WTC11 (cell line): ENCODE data around the gene FLT4. TPM values are rescaled to one million over a fixed set of nuclear protein-coding genes. Genes with fewer than 3 reads are reported as not detected.

ENCODE experiments used
- ATAC-seq: fragments of 200-7000 bp; cut with Tn5 transposase; 2 replicates; pipeline ENCODE4 v1.10.0; 2021; ENCODE audit warnings: mild to moderate bottlenecking, moderate library complexity
- CTCF ChIA-PET: fragments of 300-600 bp; sonication (Branson Sonifier 250); formaldehyde crosslinking; loops from one replicate; lab custom pipeline; 2021; ENCODE audit warnings: antibody characterized with exemption; lab: Charles Lee
- POLR2A ChIA-PET: fragments of 350-600 bp; sonication (Branson Sonifier 250); formaldehyde crosslinking; loops from one replicate; lab custom pipeline; 2021; ENCODE audit warnings: antibody characterized with exemption; lab: Charles Lee
- DNase-seq: peaks from one replicate; pipeline ENCODE4 v3.0.0; 2021; ENCODE audit warnings: low spot score
- H3K27ac Mint-ChIP-seq: 2 replicates; pipeline ENCODE4 v1.8.0; 2021; ENCODE audit warnings: mixed read lengths
- H3K27me3 Mint-ChIP-seq: 2 replicates; pipeline ENCODE4 v1.8.0; 2021; ENCODE audit warnings: low read depth, mild to moderate bottlenecking, moderate library complexity, mixed read lengths
- H3K36me3 Mint-ChIP-seq: 2 replicates; pipeline ENCODE4 v1.8.0; 2021; ENCODE audit warnings: mixed read lengths
- H3K4me1 Mint-ChIP-seq: 2 replicates; pipeline ENCODE4 v1.8.0; 2022; ENCODE audit warnings: mixed read lengths
- H3K4me3 Mint-ChIP-seq: 2 replicates; pipeline ENCODE4 v1.8.0; 2021; ENCODE audit warnings: mild to moderate bottlenecking, moderate library complexity, mixed read lengths
- H3K9me3 Mint-ChIP-seq: 2 replicates; pipeline ENCODE4 v1.8.0; 2021; ENCODE audit warnings: mixed read lengths
- ELF4 ChIP-seq: sonication (generic); formaldehyde crosslinking; IDR thresholded peaks from 2 replicates; pipeline ENCODE4 v1.8.1; 2022; ENCODE audit warnings: low read depth, mild to moderate bottlenecking, moderate library complexity, missing genetic modification reagents
- ESRRA ChIP-seq: sonication (generic); formaldehyde crosslinking; IDR thresholded peaks from 2 replicates; pipeline ENCODE4 v1.8.1; 2022; ENCODE audit warnings: mild to moderate bottlenecking, missing genetic modification reagents, borderline replicate concordance
- GABPB1 ChIP-seq: sonication (generic); formaldehyde crosslinking; IDR thresholded peaks from 2 replicates; pipeline ENCODE4 v1.8.1; 2023; ENCODE audit warnings: mild to moderate bottlenecking, missing genetic modification reagents
- GTF2I ChIP-seq: fragments of 250-450 bp; sonication (Bioruptor Pico); conservative IDR thresholded peaks from 2 replicates; pipeline ENCODE4 v1.4.0; 2021; ENCODE audit warnings: mild to moderate bottlenecking
- HMGA2 ChIP-seq: fragments of 250-450 bp; sonication (Bioruptor Pico); IDR thresholded peaks from 2 replicates; pipeline ENCODE4 v1.4.0; 2021; ENCODE audit warnings: mild to moderate bottlenecking, moderate library complexity
- IRF2 ChIP-seq: sonication (generic); formaldehyde crosslinking; IDR thresholded peaks from 2 replicates; pipeline ENCODE4 v1.8.0; 2022; ENCODE audit warnings: low read depth, missing genetic modification reagents, borderline replicate concordance
- MXD4 ChIP-seq: fragments of 250-450 bp; sonication (Bioruptor Pico); IDR thresholded peaks from 2 replicates; pipeline ENCODE4 v1.8.0; 2021; ENCODE audit warnings: mild to moderate bottlenecking, moderate library complexity, borderline replicate concordance
- MYBL2 ChIP-seq: sonication (generic); formaldehyde crosslinking; IDR thresholded peaks from 2 replicates; pipeline ENCODE4 v1.8.1; 2023; ENCODE audit warnings: mild to moderate bottlenecking, moderate library complexity, missing genetic modification reagents
- NFYB ChIP-seq: sonication (generic); formaldehyde crosslinking; conservative IDR thresholded peaks from 2 replicates; pipeline ENCODE4 v1.8.0; 2022; ENCODE audit warnings: low read depth, missing genetic modification reagents
- ZNF317 ChIP-seq: sonication (generic); formaldehyde crosslinking; IDR thresholded peaks from 2 replicates; pipeline ENCODE4 v1.8.1; 2023; ENCODE audit warnings: low read depth, mild to moderate bottlenecking, moderate library complexity, missing genetic modification reagents, borderline replicate concordance
- total RNA-seq: library from RNA; stranded (reverse); gene quantifications from 3 replicates; pipeline ENCODE4 v1.2.3, GENCODE V29; 2021
- TF ChIP-seq, protein P1 (sequence below): sonication (generic); formaldehyde crosslinking; IDR thresholded peaks from 2 replicates; pipeline ENCODE4 v1.8.1; 2022; ENCODE audit warnings: mild to moderate bottlenecking, moderate library complexity, missing genetic modification reagents
- TF ChIP-seq, protein P2 (sequence below): sonication (generic); formaldehyde crosslinking; IDR thresholded peaks from 2 replicates; pipeline ENCODE4 v1.8.1; 2022; ENCODE audit warnings: mild to moderate bottlenecking, missing genetic modification reagents, moderate library complexity, borderline replicate concordance
- TF ChIP-seq, protein P3 (sequence below): sonication (generic); formaldehyde crosslinking; IDR thresholded peaks from 2 replicates; pipeline ENCODE4 v1.8.0; 2022; ENCODE audit warnings: mild to moderate bottlenecking, missing genetic modification reagents
- TF ChIP-seq, protein P4 (sequence below): sonication (generic); formaldehyde crosslinking; conservative IDR thresholded peaks from 2 replicates; pipeline ENCODE4 v1.8.1; 2023; ENCODE audit warnings: mild to moderate bottlenecking, low read depth, missing genetic modification reagents, moderate library complexity
- TF ChIP-seq, protein P5 (sequence below): fragments of 200-600 bp; IDR thresholded peaks from 2 replicates; pipeline ENCODE4 v1.8.0; 2022; ENCODE audit warnings: antibody characterized with exemption

Gene FLT4
- total RNA-seq, 1 experiment from 2014 or later: 12.4 TPM

DNA sequence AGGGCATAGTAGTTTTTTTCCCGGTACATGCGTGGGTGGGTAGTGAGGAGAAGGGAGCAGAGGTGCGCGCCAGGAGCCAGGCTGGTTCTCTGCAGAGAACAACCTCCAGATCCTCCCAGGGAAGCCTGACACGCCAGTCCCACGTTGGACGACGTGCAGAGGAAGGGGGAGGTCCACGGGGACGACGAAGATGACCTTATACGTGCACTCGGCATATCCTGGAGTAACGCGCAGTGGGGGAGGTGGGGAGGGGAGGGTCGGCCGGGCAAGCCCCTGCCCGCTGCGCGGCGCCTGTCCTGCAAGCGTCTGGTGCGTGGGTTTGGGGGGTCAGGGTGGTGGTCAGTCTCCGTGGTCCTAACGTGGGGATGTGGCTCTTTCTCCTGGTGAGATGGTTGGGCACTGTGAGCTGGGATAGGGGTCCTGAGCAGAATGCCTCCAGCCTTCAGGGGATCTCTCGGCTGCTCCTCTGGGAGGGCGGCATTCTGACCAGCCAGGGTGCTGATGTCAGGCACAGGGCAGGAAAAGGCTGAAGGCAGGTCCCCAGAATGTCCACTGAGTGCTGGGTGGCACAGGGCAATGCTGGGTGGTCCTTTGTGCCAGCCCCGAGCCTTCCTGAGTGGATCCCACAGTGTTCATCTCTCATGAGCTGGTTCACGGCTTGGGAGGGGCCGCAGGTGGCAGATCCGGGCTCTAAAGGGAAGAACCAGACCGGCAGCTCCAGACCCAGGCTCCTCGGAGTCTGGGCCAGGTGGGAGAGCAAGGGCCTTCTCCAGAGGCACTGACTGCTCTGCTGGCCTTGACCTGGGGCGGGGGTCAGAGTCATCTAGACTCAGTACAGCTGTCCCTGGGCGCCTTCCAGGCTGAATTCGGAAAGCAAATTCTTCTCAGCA, 47.6 kb downstream of the FLT4 start (continued):
- TF ChIP-seq NFYB (CRISPR knock-in tag) (no peak), ELF4 (CRISPR knock-in tag) (no peak), ZNF317 (no peak), MXD4 (no peak)
- TF ChIP-seq, protein P1, sequence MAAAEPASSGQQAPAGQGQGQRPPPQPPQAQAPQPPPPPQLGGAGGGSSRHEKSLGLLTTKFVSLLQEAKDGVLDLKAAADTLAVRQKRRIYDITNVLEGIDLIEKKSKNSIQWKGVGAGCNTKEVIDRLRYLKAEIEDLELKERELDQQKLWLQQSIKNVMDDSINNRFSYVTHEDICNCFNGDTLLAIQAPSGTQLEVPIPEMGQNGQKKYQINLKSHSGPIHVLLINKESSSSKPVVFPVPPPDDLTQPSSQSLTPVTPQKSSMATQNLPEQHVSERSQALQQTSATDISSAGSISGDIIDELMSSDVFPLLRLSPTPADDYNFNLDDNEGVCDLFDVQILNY (CRISPR knock-in tag): no peak

DNA sequence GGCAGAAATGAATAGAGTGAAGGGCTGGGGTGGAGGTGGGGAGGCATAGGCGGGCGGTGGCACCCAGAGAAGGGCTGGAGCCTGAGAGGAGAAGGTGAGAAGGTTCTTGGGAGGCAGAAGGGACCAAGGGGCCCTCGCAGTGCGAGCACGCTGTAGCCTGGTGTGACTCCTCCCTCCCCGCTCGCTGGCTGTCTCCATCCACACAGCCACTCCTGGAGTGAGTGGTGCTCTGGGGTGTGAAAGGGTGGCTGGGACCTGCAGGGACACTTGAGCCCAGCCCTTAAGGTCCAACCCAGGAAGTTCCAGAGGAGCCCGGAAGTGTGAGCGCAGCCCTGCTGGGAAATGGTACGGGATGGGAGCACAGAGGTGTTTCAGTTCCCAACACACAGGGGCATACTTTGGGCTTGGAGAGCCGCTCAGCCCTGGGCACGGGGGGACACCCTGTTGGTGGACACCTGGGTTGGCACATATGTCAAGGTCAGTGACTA, 48.8 kb downstream of the FLT4 start:
- DNase-seq: peak; percentile 8

More for the DNA sequence above, 48.8 kb downstream of the FLT4 start:
- H3K9me3 Mint-ChIP-seq: no peaks in the 10 kb centered on the region
- ATAC-seq: no peak
- no peaks in the 10 kb centered on the region for H3K36me3 Mint-ChIP-seq
- no peak overlapping the region for H3K27ac Mint-ChIP-seq
- H3K4me3 Mint-ChIP-seq: no peak overlapping the region
- no peaks in the 10 kb centered on the region for H3K27me3 Mint-ChIP-seq
- ChIA-PET POLR2A (interaction anchor here (0.6 kb wide), 1 partner anchor 85 kb away, joined by 4 read pairs; no protein-coding TSS in a partner anchor), CTCF (no interaction called here)
- no peak for TF ChIP-seq GTF2I (CRISPR knock-in tag)
- TF ChIP-seq, protein P2, sequence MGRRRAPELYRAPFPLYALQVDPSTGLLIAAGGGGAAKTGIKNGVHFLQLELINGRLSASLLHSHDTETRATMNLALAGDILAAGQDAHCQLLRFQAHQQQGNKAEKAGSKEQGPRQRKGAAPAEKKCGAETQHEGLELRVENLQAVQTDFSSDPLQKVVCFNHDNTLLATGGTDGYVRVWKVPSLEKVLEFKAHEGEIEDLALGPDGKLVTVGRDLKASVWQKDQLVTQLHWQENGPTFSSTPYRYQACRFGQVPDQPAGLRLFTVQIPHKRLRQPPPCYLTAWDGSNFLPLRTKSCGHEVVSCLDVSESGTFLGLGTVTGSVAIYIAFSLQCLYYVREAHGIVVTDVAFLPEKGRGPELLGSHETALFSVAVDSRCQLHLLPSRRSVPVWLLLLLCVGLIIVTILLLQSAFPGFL (CRISPR knock-in tag): no peak
- TF ChIP-seq, protein P3, sequence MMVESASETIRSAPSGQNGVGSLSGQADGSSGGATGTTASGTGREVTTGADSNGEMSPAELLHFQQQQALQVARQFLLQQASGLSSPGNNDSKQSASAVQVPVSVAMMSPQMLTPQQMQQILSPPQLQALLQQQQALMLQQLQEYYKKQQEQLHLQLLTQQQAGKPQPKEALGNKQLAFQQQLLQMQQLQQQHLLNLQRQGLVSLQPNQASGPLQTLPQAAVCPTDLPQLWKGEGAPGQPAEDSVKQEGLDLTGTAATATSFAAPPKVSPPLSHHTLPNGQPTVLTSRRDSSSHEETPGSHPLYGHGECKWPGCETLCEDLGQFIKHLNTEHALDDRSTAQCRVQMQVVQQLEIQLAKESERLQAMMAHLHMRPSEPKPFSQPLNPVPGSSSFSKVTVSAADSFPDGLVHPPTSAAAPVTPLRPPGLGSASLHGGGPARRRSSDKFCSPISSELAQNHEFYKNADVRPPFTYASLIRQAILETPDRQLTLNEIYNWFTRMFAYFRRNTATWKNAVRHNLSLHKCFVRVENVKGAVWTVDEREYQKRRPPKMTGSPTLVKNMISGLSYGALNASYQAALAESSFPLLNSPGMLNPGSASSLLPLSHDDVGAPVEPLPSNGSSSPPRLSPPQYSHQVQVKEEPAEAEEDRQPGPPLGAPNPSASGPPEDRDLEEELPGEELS (CRISPR knock-in tag): no peak
- TF ChIP-seq ESRRA (CRISPR knock-in tag): no peak
- TF ChIP-seq MYBL2 (CRISPR knock-in tag): no peak
- TF ChIP-seq, protein P4, sequence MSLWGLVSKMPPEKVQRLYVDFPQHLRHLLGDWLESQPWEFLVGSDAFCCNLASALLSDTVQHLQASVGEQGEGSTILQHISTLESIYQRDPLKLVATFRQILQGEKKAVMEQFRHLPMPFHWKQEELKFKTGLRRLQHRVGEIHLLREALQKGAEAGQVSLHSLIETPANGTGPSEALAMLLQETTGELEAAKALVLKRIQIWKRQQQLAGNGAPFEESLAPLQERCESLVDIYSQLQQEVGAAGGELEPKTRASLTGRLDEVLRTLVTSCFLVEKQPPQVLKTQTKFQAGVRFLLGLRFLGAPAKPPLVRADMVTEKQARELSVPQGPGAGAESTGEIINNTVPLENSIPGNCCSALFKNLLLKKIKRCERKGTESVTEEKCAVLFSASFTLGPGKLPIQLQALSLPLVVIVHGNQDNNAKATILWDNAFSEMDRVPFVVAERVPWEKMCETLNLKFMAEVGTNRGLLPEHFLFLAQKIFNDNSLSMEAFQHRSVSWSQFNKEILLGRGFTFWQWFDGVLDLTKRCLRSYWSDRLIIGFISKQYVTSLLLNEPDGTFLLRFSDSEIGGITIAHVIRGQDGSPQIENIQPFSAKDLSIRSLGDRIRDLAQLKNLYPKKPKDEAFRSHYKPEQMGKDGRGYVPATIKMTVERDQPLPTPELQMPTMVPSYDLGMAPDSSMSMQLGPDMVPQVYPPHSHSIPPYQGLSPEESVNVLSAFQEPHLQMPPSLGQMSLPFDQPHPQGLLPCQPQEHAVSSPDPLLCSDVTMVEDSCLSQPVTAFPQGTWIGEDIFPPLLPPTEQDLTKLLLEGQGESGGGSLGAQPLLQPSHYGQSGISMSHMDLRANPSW: no peak
- no peak for TF ChIP-seq IRF2
- TF ChIP-seq HMGA2 (CRISPR knock-in tag): no peak
- TF ChIP-seq GABPB1 (CRISPR knock-in tag): no peak
- TF ChIP-seq, protein P5, sequence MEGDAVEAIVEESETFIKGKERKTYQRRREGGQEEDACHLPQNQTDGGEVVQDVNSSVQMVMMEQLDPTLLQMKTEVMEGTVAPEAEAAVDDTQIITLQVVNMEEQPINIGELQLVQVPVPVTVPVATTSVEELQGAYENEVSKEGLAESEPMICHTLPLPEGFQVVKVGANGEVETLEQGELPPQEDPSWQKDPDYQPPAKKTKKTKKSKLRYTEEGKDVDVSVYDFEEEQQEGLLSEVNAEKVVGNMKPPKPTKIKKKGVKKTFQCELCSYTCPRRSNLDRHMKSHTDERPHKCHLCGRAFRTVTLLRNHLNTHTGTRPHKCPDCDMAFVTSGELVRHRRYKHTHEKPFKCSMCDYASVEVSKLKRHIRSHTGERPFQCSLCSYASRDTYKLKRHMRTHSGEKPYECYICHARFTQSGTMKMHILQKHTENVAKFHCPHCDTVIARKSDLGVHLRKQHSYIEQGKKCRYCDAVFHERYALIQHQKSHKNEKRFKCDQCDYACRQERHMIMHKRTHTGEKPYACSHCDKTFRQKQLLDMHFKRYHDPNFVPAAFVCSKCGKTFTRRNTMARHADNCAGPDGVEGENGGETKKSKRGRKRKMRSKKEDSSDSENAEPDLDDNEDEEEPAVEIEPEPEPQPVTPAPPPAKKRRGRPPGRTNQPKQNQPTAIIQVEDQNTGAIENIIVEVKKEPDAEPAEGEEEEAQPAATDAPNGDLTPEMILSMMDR: no peak
- no peaks in the 10 kb centered on the region for H3K4me1 Mint-ChIP-seq
